ENCODE measurements around the gene RPL28. TPM values are rescaled to one million over a fixed set of nuclear protein-coding genes. Genes with fewer than 3 reads are reported as not detected.
A peak's percentile ranks its signal among the peaks of the same experiment; 100 is the strongest.

RPL28 gene
- total RNA-seq, 1 donor from 2014 or later, result 2,000 TPM

GRCh38 chr19:55373993-55374757, 11.6 kb upstream of the RPL28 start:
- no peaks in the 10 kb centered on the region for H3K27me3 Mint-ChIP-seq (ENCODE audit: unreplicated experiment)
- H3K27ac Mint-ChIP-seq (ENCODE audit: unreplicated experiment), result peak overlapping the region; percentile 50

GRCh38 chr19:55376241-55376933, 9.3 kb upstream of the RPL28 start, which contains the start of gene TMEM190:
TSS of gene TMEM190 (plus strand) at chr19:55376826. CDS start at chr19:55376854, 28 bp downstream.
- H3K27me3 Mint-ChIP-seq (ENCODE audit: unreplicated experiment), result no peaks in the 10 kb centered on the region
- TF ChIP-seq CTCF (IDR thresholded peaks at IDR 0.05), result no peak

More at GRCh38 chr19:55373993-55374757, 11.6 kb upstream of the RPL28 start:
- no peak overlapping the region for H3K4me3 Mint-ChIP-seq (ENCODE audit: unreplicated experiment)
- TF ChIP-seq CTCF (IDR thresholded peaks at IDR 0.05), result no peak
- DNase-seq (ENCODE audit: extremely low spot score, unreplicated experiment), result no peak
- H3K4me1 Mint-ChIP-seq (ENCODE audit: unreplicated experiment), result peaks cover 39% of the 10 kb centered on the region
- no peaks in the 10 kb centered on the region for H3K36me3 Mint-ChIP-seq (ENCODE audit: unreplicated experiment)
- no peaks in the 10 kb centered on the region for H3K9me3 Mint-ChIP-seq (ENCODE audit: unreplicated experiment)

GRCh38 chr19:55377356-55378131, 8.2 kb upstream of the RPL28 start:
- no peak for TF ChIP-seq CTCF (IDR thresholded peaks at IDR 0.05)
- H3K4me3 Mint-ChIP-seq (ENCODE audit: unreplicated experiment), result no peak overlapping the region
- no peaks in the 10 kb centered on the region for H3K9me3 Mint-ChIP-seq (ENCODE audit: unreplicated experiment)
- H3K27me3 Mint-ChIP-seq (ENCODE audit: unreplicated experiment), result no peaks in the 10 kb centered on the region
- peaks cover 20% of the 10 kb centered on the region for H3K4me1 Mint-ChIP-seq (ENCODE audit: unreplicated experiment)
- no peak for DNase-seq (ENCODE audit: extremely low spot score, unreplicated experiment)
- H3K36me3 Mint-ChIP-seq (ENCODE audit: unreplicated experiment), result no peaks in the 10 kb centered on the region
- no peak overlapping the region for H3K27ac Mint-ChIP-seq (ENCODE audit: unreplicated experiment)

More at GRCh38 chr19:55376241-55376933, 9.3 kb upstream of the RPL28 start, which contains the start of gene TMEM190:
- Mint-ChIP-seq H3K4me1 (ENCODE audit: unreplicated experiment) (peaks cover 27% of the 10 kb centered on the region), H3K36me3 (ENCODE audit: unreplicated experiment) (no peaks in the 10 kb centered on the region), H3K9me3 (ENCODE audit: unreplicated experiment) (no peaks in the 10 kb centered on the region), H3K27ac (ENCODE audit: unreplicated experiment) (no peak within 1 kb of the TSS), H3K4me3 (ENCODE audit: unreplicated experiment) (no peak within 1 kb of the TSS)
- no peak for DNase-seq (ENCODE audit: extremely low spot score, unreplicated experiment)

- Mint-ChIP-seq H3K36me3 (ENCODE audit: unreplicated experiment) (no peaks in the 10 kb centered on the region), H3K9me3 (ENCODE audit: unreplicated experiment) (no peaks in the 10 kb centered on the region), H3K4me1 (ENCODE audit: unreplicated experiment) (peaks cover 14% of the 10 kb centered on the region), H3K27ac (ENCODE audit: unreplicated experiment) (no peak overlapping the region), H3K4me3 (ENCODE audit: unreplicated experiment) (no peak overlapping the region), H3K27me3 (ENCODE audit: unreplicated experiment) (no peaks in the 10 kb centered on the region)
- no peak for DNase-seq (ENCODE audit: extremely low spot score, unreplicated experiment)
- no peak for TF ChIP-seq CTCF (IDR thresholded peaks at IDR 0.05)
Observed at GRCh38 chr19:55379174-55379573, 6.6 kb upstream of the RPL28 start.
